ENCODE measurements around the gene IGFBP5. TPM values are rescaled to one million over a fixed set of nuclear protein-coding genes. Genes with fewer than 3 reads are reported as not detected.

IGFBP5 gene
- total and polyA plus RNA-seq, 10 donors = 5.0 to 114 (median 28.9) TPM

GRCh38 chr2:216663846-216664245 is 31.5 kb downstream of the IGFBP5 start:
- Histone ChIP-seq H3K36me3 (peaks cover 0 to 43% (median 0%) of the 10 kb centered on the region in 6 donors), H3K27me3 (replicated peaks in 1 of 7) (no peaks in the 10 kb centered on the region), H3K27ac (no peak overlapping the region), H3K4me1 (peaks cover 0 to 29% (median 16%) of the 10 kb centered on the region in 6 donors), H3K4me3 (no peak overlapping the region), H3K9me3 (no peaks in the 10 kb centered on the region)
- DNase-seq = no peak
- 85 to 93% (median 89%) methylated on average over 15 to 18 of the region's 18 CpGs for WGBS, 5 donors
- intact Hi-C loops (cut with DNase I; ENCODE audit: low total_unique reads) = loop anchor here (10.0 kb wide), 1 partner anchor 629 kb away; no protein-coding TSS in a partner anchor
- TF ChIP-seq CTCF (IDR thresholded peaks at IDR 0.05 in 8 of 11, conservative IDR thresholded peaks at IDR 0.05 in 3 of 11) (no peak), POLR2A (IDR thresholded peaks at IDR 0.05) (no peak), POLR2AphosphoS5 (IDR thresholded peaks at IDR 0.05) (peak in 1 of 3 donors; percentile 11)

- Histone ChIP-seq H3K9me3 (no peaks in the 10 kb centered on the region), H3K4me3 (no peak overlapping the region), H3K27ac (no peak overlapping the region), H3K27me3 (replicated peaks in 1 of 7) (no peaks in the 10 kb centered on the region), H3K36me3 (peaks cover 0 to 43% (median 0%) of the 10 kb centered on the region in 6 donors), H3K4me1 (peaks cover 0 to 29% (median 16%) of the 10 kb centered on the region in 6 donors)
- TF ChIP-seq CTCF (IDR thresholded peaks at IDR 0.05 in 8 of 11, conservative IDR thresholded peaks at IDR 0.05 in 3 of 11) = no peak
- no peak for TF ChIP-seq POLR2A (IDR thresholded peaks at IDR 0.05)
- TF ChIP-seq POLR2AphosphoS5 (IDR thresholded peaks at IDR 0.05) = no peak
- 77 to 90% (median 89%) methylated on average over 1 of the region's 1 CpG for WGBS, 5 donors
- intact Hi-C loops (cut with DNase I; ENCODE audit: low total_unique reads) = loop anchor here (10.0 kb wide), 1 partner anchor 628 kb away; no protein-coding TSS in a partner anchor
- DNase-seq = no peak
Observed at GRCh38 chr2:216663106-216663505, 32.2 kb downstream of the IGFBP5 start.

- TF ChIP-seq POLR2A (IDR thresholded peaks at IDR 0.05) = no peak
- TF ChIP-seq POLR2AphosphoS5 (IDR thresholded peaks at IDR 0.05) = peak; percentile 25 to 73 (median 71)
- peak in 7 of 11 experiments; percentile 21 to 56 (median 46) for TF ChIP-seq CTCF (IDR thresholded peaks at IDR 0.05 in 8 of 11, conservative IDR thresholded peaks at IDR 0.05 in 3 of 11)
- intact Hi-C loops (cut with DNase I; ENCODE audit: low total_unique reads) = loop anchor here (10.0 kb wide), 1 partner anchor 627 kb away; no protein-coding TSS in a partner anchor
- peaks cover 0 to 29% (median 16%) of the 10 kb centered on the region in 6 donors for H3K4me1 ChIP-seq
- peak overlapping the region in 2 of 8 donors; percentile 36 to 38 for H3K27ac ChIP-seq
- peaks cover 0 to 48% (median 0%) of the 10 kb centered on the region in 6 donors for H3K36me3 ChIP-seq
- WGBS, 5 donors = 71 to 90% (median 76%) methylated on average over 7 to 20 of the region's 20 CpGs
- no peak overlapping the region for H3K4me3 ChIP-seq
- H3K9me3 ChIP-seq = no peaks in the 10 kb centered on the region
- no peak for DNase-seq
- H3K27me3 ChIP-seq (replicated peaks in 1 of 7) = no peaks in the 10 kb centered on the region
Observed at GRCh38 chr2:216661639-216662375, 33.5 kb downstream of the IGFBP5 start.

- no peaks in the 10 kb centered on the region for H3K27me3 ChIP-seq (replicated peaks in 1 of 7)
- peaks cover 0 to 24% (median 14%) of the 10 kb centered on the region in 6 donors for H3K4me1 ChIP-seq
- TF ChIP-seq CTCF (IDR thresholded peaks at IDR 0.05 in 8 of 11, conservative IDR thresholded peaks at IDR 0.05 in 3 of 11) = no peak
- no peak for TF ChIP-seq POLR2A (IDR thresholded peaks at IDR 0.05)
- TF ChIP-seq POLR2AphosphoS5 (IDR thresholded peaks at IDR 0.05) = no peak
- DNase-seq = no peak
- peaks cover 0 to 53% (median 0%) of the 10 kb centered on the region in 6 donors for H3K36me3 ChIP-seq
- WGBS, 5 donors = 90 to 98% (median 97%) methylated on average over 5 of the region's 5 CpGs
- intact Hi-C loops (cut with DNase I; ENCODE audit: low total_unique reads) = loop anchor here (10.0 kb wide), 1 partner anchor 626 kb away; no protein-coding TSS in a partner anchor
- H3K9me3 ChIP-seq = no peaks in the 10 kb centered on the region
- H3K4me3 ChIP-seq = no peak overlapping the region
- H3K27ac ChIP-seq = peak overlapping the region in 2 of 8 donors; percentile 36 to 38
Observed at GRCh38 chr2:216661051-216661450, 34.3 kb downstream of the IGFBP5 start.

Data from spleen (tissue), 11 donors.